ENCODE results near the gene PNPLA5. TPM values are rescaled to one million over a fixed set of nuclear protein-coding genes. Genes with fewer than 3 reads are reported as not detected.

Gene PNPLA5
- total RNA-seq, 4 donors from 2014 or later: 2.5 to 13.5 (median 4.7) TPM

GRCh38 chr22:43887391-43887790, 4.4 kb downstream of the PNPLA5 start:
- DNase-seq (ENCODE audit: low spot score in 2 of 2): no peak
- 85% methylated on average over 3 of the region's 4 CpGs for WGBS
- TF ChIP-seq POLR2A (IDR thresholded peaks at IDR 0.05): no peak
- no peak for TF ChIP-seq CTCF (IDR thresholded peaks at IDR 0.05)
- TF ChIP-seq EP300 (IDR thresholded peaks at IDR 0.05): no peak
- no peak for TF ChIP-seq POLR2AphosphoS5 (IDR thresholded peaks at IDR 0.05)
- H3K27me3 ChIP-seq: peaks cover 83% of the 10 kb centered on the region
- H3K36me3 ChIP-seq: no peaks in the 10 kb centered on the region
- no peak overlapping the region for H3K27ac ChIP-seq
- H3K4me1 ChIP-seq: peaks cover 12% of the 10 kb centered on the region
- H3K9me3 ChIP-seq: no peaks in the 10 kb centered on the region
- H3K4me3 ChIP-seq: no peak overlapping the region

GRCh38 chr22:43886231-43886630, 5.6 kb downstream of the PNPLA5 start:
- H3K9me3 ChIP-seq: no peaks in the 10 kb centered on the region
- H3K27me3 ChIP-seq: peaks cover 83% of the 10 kb centered on the region
- H3K4me1 ChIP-seq: peaks cover 3% of the 10 kb centered on the region
- no peak for DNase-seq (ENCODE audit: low spot score in 2 of 2)
- H3K4me3 ChIP-seq: no peak overlapping the region
- no peak for TF ChIP-seq POLR2A (IDR thresholded peaks at IDR 0.05)
- no peak for TF ChIP-seq CTCF (IDR thresholded peaks at IDR 0.05)
- TF ChIP-seq POLR2AphosphoS5 (IDR thresholded peaks at IDR 0.05): no peak
- TF ChIP-seq EP300 (IDR thresholded peaks at IDR 0.05): no peak
- 59% methylated on average over 5 of the region's 8 CpGs for WGBS
- H3K27ac ChIP-seq: no peak overlapping the region
- no peaks in the 10 kb centered on the region for H3K36me3 ChIP-seq

GRCh38 chr22:43885786-43886185, 6.0 kb downstream of the PNPLA5 start:
- H3K9me3 ChIP-seq: no peaks in the 10 kb centered on the region
- DNase-seq (ENCODE audit: low spot score in 2 of 2): no peak
- WGBS: 94% methylated on average over 6 of the region's 6 CpGs
- peaks cover 83% of the 10 kb centered on the region for H3K27me3 ChIP-seq
- TF ChIP-seq EP300 (IDR thresholded peaks at IDR 0.05): no peak
- no peak for TF ChIP-seq CTCF (IDR thresholded peaks at IDR 0.05)
- TF ChIP-seq POLR2AphosphoS5 (IDR thresholded peaks at IDR 0.05): no peak
- no peak for TF ChIP-seq POLR2A (IDR thresholded peaks at IDR 0.05)
- no peaks in the 10 kb centered on the region for H3K36me3 ChIP-seq
- no peaks in the 10 kb centered on the region for H3K4me1 ChIP-seq
- H3K27ac ChIP-seq: no peak overlapping the region
- H3K4me3 ChIP-seq: no peak overlapping the region

GRCh38 chr22:43885319-43885671, 6.5 kb downstream of the PNPLA5 start:
- no peaks in the 10 kb centered on the region for H3K36me3 ChIP-seq
- H3K4me3 ChIP-seq: no peak overlapping the region
- no peak for TF ChIP-seq POLR2AphosphoS5 (IDR thresholded peaks at IDR 0.05)
- TF ChIP-seq EP300 (IDR thresholded peaks at IDR 0.05): no peak
- TF ChIP-seq CTCF (IDR thresholded peaks at IDR 0.05): no peak
- no peak for TF ChIP-seq POLR2A (IDR thresholded peaks at IDR 0.05)
- H3K9me3 ChIP-seq: no peaks in the 10 kb centered on the region
- no peak for DNase-seq (ENCODE audit: low spot score in 2 of 2)
- no peak overlapping the region for H3K27ac ChIP-seq
- peaks cover 83% of the 10 kb centered on the region for H3K27me3 ChIP-seq
- H3K4me1 ChIP-seq: no peaks in the 10 kb centered on the region
- WGBS: 67% methylated on average over 7 of the region's 7 CpGs

GRCh38 chr22:43884600-43885318, 7.1 kb downstream of the PNPLA5 start:
- TF ChIP-seq POLR2AphosphoS5 (IDR thresholded peaks at IDR 0.05) (no peak), POLR2A (IDR thresholded peaks at IDR 0.05) (no peak), CTCF (IDR thresholded peaks at IDR 0.05) (peak; percentile 39 to 82), EP300 (IDR thresholded peaks at IDR 0.05) (no peak)
- no peaks in the 10 kb centered on the region for H3K4me1 ChIP-seq
- peaks cover 82% of the 10 kb centered on the region for H3K27me3 ChIP-seq
- WGBS: 32% methylated on average over 12 of the region's 18 CpGs
- no peak overlapping the region for H3K4me3 ChIP-seq
- no peaks in the 10 kb centered on the region for H3K36me3 ChIP-seq
- H3K27ac ChIP-seq: no peak overlapping the region
- DNase-seq (ENCODE audit: low spot score in 2 of 2): no peak
- no peaks in the 10 kb centered on the region for H3K9me3 ChIP-seq
